Trophoblast cell (in vitro differentiated cells and primary cell): ENCODE measurements around the gene AXIN2.

Experiments
- DNase-seq, 2 donors: peaks; one replicate each; pipeline ENCODE4 v3.0.0-alpha.2; 2016
- H2AFZ ChIP-seq: 2 replicates; pipeline ENCODE4 v1.6.1; 2013; ENCODE audit warnings: low read length, moderate library complexity, mild to moderate bottlenecking; ENCODE audit not compliant: insufficient read depth, poor library complexity
- H2AK5ac ChIP-seq: 2 replicates; pipeline ENCODE4 v1.6.1; 2013; ENCODE audit warnings: mild to moderate bottlenecking, low read length
- H2BK120ac ChIP-seq: 2 replicates; pipeline ENCODE4 v1.6.1; 2013; ENCODE audit warnings: low read length, mild to moderate bottlenecking, moderate library complexity; ENCODE audit not compliant: insufficient read depth, poor library complexity
- H2BK12ac ChIP-seq: 2 replicates; pipeline ENCODE4 v1.6.1; 2013; ENCODE audit warnings: mild to moderate bottlenecking, low read length, moderate library complexity
- H2BK5ac ChIP-seq: 2 replicates; pipeline ENCODE4 v1.6.1; 2013; ENCODE audit warnings: low read length, low read depth, moderate library complexity, mild to moderate bottlenecking; ENCODE audit not compliant: poor library complexity
- H3K14ac ChIP-seq: 2 replicates; pipeline ENCODE4 v1.6.1; 2013; ENCODE audit warnings: mild to moderate bottlenecking, low read length
- H3K18ac ChIP-seq: 2 replicates; pipeline ENCODE4 v1.6.1; 2013; ENCODE audit warnings: mild to moderate bottlenecking, low read length
- H3K23ac ChIP-seq: 2 replicates; pipeline ENCODE4 v1.6.1; 2013; ENCODE audit warnings: low read length
- H3K27ac ChIP-seq: 2 replicates; pipeline ENCODE4 v1.5.1; 2013; ENCODE audit warnings: low read depth, mild to moderate bottlenecking, inconsistent platforms, low read length, moderate library complexity
- H3K27me3 ChIP-seq: 2 replicates; pipeline ENCODE4 v1.6.1; 2013; ENCODE audit warnings: inconsistent platforms, mild to moderate bottlenecking, low read length, moderate library complexity; ENCODE audit not compliant: insufficient read depth
- H3K36me3 ChIP-seq, 2 experiments: 1 replicate in 1 of 2; 2 replicates in 1 of 2; pipeline ENCODE4 v1.6.1; 2013; ENCODE audit warnings: low read length in 2 of 2, mild to moderate bottlenecking in 2 of 2, moderate library complexity in 1 of 2; ENCODE audit not compliant: insufficient read depth in 2 of 2, control insufficient read depth in 1 of 2
- H3K4ac ChIP-seq: 2 replicates; pipeline ENCODE4 v1.6.1; 2013; ENCODE audit warnings: low read depth, mild to moderate bottlenecking, low read length, moderate library complexity
- H3K4me1 ChIP-seq, 2 experiments: 1 replicate in 1 of 2; 2 replicates in 1 of 2; pipeline ENCODE4 v1.6.1; 2013; ENCODE audit warnings: low read length in 2 of 2, mild to moderate bottlenecking in 2 of 2, moderate library complexity in 1 of 2; ENCODE audit not compliant: insufficient read depth in 2 of 2, control insufficient read depth in 1 of 2
- H3K4me2 ChIP-seq: 2 replicates; pipeline ENCODE4 v1.6.1; 2013; ENCODE audit warnings: inconsistent platforms, mild to moderate bottlenecking, low read length, moderate library complexity
- H3K4me3 ChIP-seq: 2 replicates; pipeline ENCODE4 v1.5.1; 2013; ENCODE audit warnings: mild to moderate bottlenecking, low read depth, low read length, inconsistent platforms
- H3K79me1 ChIP-seq: one replicate; pipeline ENCODE4 v1.6.1; 2013; ENCODE audit warnings: low read length
- H3K79me2 ChIP-seq: 2 replicates; pipeline ENCODE4 v1.6.1; 2013; ENCODE audit warnings: low read length, mild to moderate bottlenecking; ENCODE audit not compliant: control insufficient read depth, insufficient read depth, poor library complexity
- H3K9ac ChIP-seq: 2 replicates; pipeline ENCODE4 v1.6.1; 2013; ENCODE audit warnings: mild to moderate bottlenecking, low read length
- H3K9me3 ChIP-seq: 2 replicates; pipeline ENCODE4 v1.6.1; 2013; ENCODE audit warnings: low read depth, mild to moderate bottlenecking, control low read depth, inconsistent platforms, low read length; ENCODE audit not compliant: insufficient read depth
- H4K12ac ChIP-seq: 2 replicates; pipeline ENCODE4 v1.6.1; 2013; ENCODE audit warnings: low read depth, mild to moderate bottlenecking, low read length, moderate library complexity
- H4K8ac ChIP-seq: 2 replicates; pipeline ENCODE4 v1.6.1; 2013; ENCODE audit warnings: low read depth, mild to moderate bottlenecking, low read length, moderate library complexity
- H4K91ac ChIP-seq: one replicate; pipeline ENCODE4 v1.6.1; 2013; ENCODE audit warnings: low read depth, mild to moderate bottlenecking, low read length, moderate library complexity
- WGBS: extraction: QIAGEN DNeasy Blood & Tissue Kit; methylation state at CpG from one replicate; pipeline ENCODE4 v1.1.7; 2013; ENCODE audit warnings: missing lambda C conversion rate; ENCODE audit not compliant: insufficient read length, insufficient coverage; ENCODE audit errors: extremely low coverage; 5-methylcytosine and 5-hydroxymethylcytosine counted together

The AXIN2 gene

DNA sequence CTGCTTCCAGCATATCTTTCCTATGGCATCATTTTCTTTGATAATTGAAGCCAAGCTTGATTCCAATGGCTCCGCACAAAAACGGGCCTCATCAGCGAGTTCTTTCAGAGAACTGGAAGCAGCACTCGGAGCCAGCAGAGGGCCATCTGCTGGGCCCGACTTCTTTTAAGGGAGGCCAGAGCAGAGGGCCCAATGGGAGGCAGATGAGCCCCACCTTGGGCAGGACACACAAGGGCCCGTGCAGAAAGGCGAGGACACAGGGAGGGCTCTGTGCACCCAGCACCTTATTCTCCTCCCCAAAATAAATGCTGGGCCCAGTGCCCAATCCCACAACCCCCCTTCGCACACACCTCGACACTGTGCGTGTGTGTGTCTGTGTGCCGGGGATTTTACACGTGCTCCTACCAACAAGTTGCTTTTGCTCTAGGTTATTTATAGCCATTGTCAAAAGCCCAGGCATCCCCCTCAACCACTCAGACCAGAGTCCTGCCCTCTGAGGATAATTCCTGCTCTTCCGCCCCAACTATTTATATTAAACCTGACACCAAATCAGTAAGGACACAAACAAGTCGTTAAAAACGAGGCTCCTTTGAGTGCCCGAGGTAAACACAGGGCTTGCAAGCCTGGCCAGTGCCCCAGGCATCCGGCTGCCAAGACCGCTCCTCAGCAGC lies 6.8 kb downstream of the AXIN2 start:
- Histone ChIP-seq H2BK120ac (no peak overlapping the region), H4K8ac (no peak overlapping the region), H3K4ac (peak overlapping the region; percentile 16), H3K23ac (no peak overlapping the region), H3K14ac (peak overlapping the region; percentile 1), H3K27ac (no peak overlapping the region), H4K12ac (no peak overlapping the region), H3K9me3 (no peaks in the 10 kb centered on the region), H3K79me2 (peaks cover 4% of the 10 kb centered on the region), H3K4me1 (peaks cover 21 to 31% of the 10 kb centered on the region in 2 experiments), H3K4me2 (no peak overlapping the region), H2BK5ac (no peak overlapping the region), H2AK5ac (no peak overlapping the region), H3K4me3 (no peak overlapping the region), H3K9ac (no peak overlapping the region), H3K18ac (no peak overlapping the region), H3K36me3 (peaks cover 14 to 20% of the 10 kb centered on the region in 2 experiments), H4K91ac (no peak overlapping the region), H2AFZ (no peak overlapping the region), H3K27me3 (no peaks in the 10 kb centered on the region), H2BK12ac (no peak overlapping the region), H3K79me1 (peaks cover 4% of the 10 kb centered on the region)
- DNase-seq = no peak
- no CpG with 5 or more reads among the region's 18 CpGs for WGBS

DNA sequence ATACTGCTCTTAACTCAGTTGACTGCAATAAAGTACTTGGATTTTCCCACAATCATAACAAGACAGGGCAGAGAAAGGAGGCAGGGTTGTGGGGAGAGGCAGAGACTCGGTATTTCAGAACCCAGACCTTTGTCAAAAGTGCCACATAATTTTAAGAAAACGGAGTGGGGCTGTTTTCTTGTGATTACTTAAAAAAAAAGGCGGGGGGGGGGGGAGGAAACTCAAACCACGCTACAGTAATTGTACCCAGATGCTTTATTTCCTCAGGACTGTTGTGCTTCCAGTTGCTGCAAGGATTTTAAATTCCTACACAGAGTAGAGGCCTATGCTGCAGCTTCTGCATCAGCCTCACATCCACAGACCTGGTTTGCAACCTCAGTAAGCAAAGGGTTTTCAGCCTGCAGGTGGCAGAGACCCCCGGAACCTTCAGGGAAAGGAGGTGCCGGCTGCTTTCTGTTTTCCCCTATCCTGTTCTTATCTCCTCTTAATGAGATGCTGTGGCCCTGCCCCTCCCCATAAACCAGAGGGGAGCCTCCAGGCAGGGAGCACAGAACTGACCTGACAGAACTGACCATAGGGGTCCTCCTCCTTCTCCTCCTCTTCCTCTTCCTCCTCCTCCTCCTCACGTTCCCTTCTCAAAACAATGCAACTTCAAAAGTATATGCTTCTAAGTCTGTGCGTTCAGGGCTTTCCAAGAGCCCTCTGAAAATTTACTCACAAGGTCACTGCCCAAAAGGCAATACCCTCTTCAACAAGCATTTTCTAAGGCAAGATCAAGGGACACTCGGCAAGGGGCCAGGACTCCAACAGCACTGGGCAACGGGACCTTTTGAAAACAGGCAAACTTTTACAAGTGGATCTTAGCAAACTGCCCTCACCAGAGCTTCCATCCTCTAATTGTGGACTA lies 7.5 kb downstream of the AXIN2 start:
- no CpG with 5 or more reads among the region's 10 CpGs for WGBS
- no peak overlapping the region for H4K12ac ChIP-seq
- H3K9me3 ChIP-seq = no peaks in the 10 kb centered on the region
- H2AK5ac ChIP-seq = no peak overlapping the region
- peak overlapping the region; percentile 34 for H3K4ac ChIP-seq
- H2BK120ac ChIP-seq = no peak overlapping the region
- H4K91ac ChIP-seq = no peak overlapping the region
- peaks cover 2% of the 10 kb centered on the region for H3K79me2 ChIP-seq
- H3K4me1 ChIP-seq = peaks cover 21 to 27% of the 10 kb centered on the region in 2 experiments
- H3K4me2 ChIP-seq = no peak overlapping the region
- H3K27ac ChIP-seq = no peak overlapping the region
- no peak for DNase-seq
- no peak overlapping the region for H3K23ac ChIP-seq
- no peak overlapping the region for H3K9ac ChIP-seq
- H3K36me3 ChIP-seq = peaks cover 17 to 24% of the 10 kb centered on the region in 2 experiments
- H2AFZ ChIP-seq = no peak overlapping the region
- H3K18ac ChIP-seq = no peak overlapping the region
- no peak overlapping the region for H3K14ac ChIP-seq
- no peak overlapping the region for H3K4me3 ChIP-seq
- no peaks in the 10 kb centered on the region for H3K27me3 ChIP-seq
- H4K8ac ChIP-seq = no peak overlapping the region
- no peak overlapping the region for H2BK12ac ChIP-seq
- no peaks in the 10 kb centered on the region for H3K79me1 ChIP-seq
- H2BK5ac ChIP-seq = no peak overlapping the region

DNA sequence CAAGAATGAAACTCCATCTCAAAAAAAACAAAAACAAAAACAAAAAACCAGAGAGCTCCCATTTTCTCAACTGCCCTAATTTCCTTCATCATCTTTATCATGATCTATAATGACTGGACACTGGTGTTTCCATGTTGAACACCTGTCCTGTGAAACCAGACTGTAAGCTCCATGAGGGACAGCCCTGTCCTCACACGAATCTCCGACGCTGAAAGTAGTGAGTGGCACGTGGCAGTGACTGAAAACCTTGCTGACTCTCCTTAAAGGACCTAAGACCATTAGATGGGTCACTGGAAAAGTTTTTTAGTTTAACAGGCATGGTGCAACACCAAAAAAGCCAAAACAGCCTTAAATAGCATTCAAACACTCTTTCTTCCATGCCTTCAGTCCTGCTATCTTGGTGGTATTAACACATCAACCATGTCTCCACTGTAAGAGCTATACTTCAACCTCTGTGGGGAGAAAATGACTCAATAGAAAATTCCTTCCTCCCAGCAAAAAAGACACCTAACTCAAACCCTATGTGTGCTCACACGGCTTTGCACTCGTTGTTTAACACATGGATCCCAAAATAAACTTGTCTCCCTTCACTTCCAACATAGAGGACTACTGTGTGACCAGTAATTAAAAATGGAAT lies 8.3 kb downstream of the AXIN2 start:
- no peak overlapping the region for H4K8ac ChIP-seq
- no peak overlapping the region for H2BK120ac ChIP-seq
- no peak overlapping the region for H3K14ac ChIP-seq
- peaks cover 21 to 24% of the 10 kb centered on the region in 2 experiments for H3K4me1 ChIP-seq
- H2BK12ac ChIP-seq = no peak overlapping the region
- H3K4me2 ChIP-seq = no peak overlapping the region
- no peak overlapping the region for H2AK5ac ChIP-seq
- H3K9me3 ChIP-seq = no peaks in the 10 kb centered on the region
- H3K18ac ChIP-seq = no peak overlapping the region
- H4K91ac ChIP-seq = no peak overlapping the region
- no peaks in the 10 kb centered on the region for H3K27me3 ChIP-seq
- H3K36me3 ChIP-seq = peaks cover 15 to 25% of the 10 kb centered on the region in 2 experiments
- no peak overlapping the region for H2BK5ac ChIP-seq
- H3K23ac ChIP-seq = no peak overlapping the region
- H3K9ac ChIP-seq = no peak overlapping the region
- no peak overlapping the region for H3K4ac ChIP-seq
- H4K12ac ChIP-seq = no peak overlapping the region
- no peak overlapping the region for H2AFZ ChIP-seq
- DNase-seq = peak in 1 of 2 donors; percentile 45
- H3K4me3 ChIP-seq = no peak overlapping the region
- no peaks in the 10 kb centered on the region for H3K79me1 ChIP-seq
- H3K79me2 ChIP-seq = no peaks in the 10 kb centered on the region
- no CpG with 5 or more reads among the region's 6 CpGs for WGBS
- no peak overlapping the region for H3K27ac ChIP-seq

GRCh38 chr17:65552214-65552613 lies 9.2 kb downstream of the AXIN2 start:
- Histone ChIP-seq H3K27me3 (no peaks in the 10 kb centered on the region), H2BK120ac (no peak overlapping the region), H3K4me1 (peaks cover 21 to 24% of the 10 kb centered on the region in 2 experiments), H3K79me1 (no peaks in the 10 kb centered on the region), H2AFZ (no peak overlapping the region), H3K27ac (no peak overlapping the region), H4K12ac (no peak overlapping the region), H3K9ac (no peak overlapping the region), H2AK5ac (no peak overlapping the region), H3K14ac (no peak overlapping the region), H3K23ac (no peak overlapping the region), H2BK12ac (no peak overlapping the region), H2BK5ac (no peak overlapping the region), H3K4me3 (no peak overlapping the region), H3K4ac (peak overlapping the region; percentile 31), H3K9me3 (no peaks in the 10 kb centered on the region), H3K79me2 (no peaks in the 10 kb centered on the region), H3K36me3 (peaks cover 10 to 17% of the 10 kb centered on the region in 2 experiments), H3K4me2 (no peak overlapping the region), H4K91ac (no peak overlapping the region), H4K8ac (no peak overlapping the region), H3K18ac (peak overlapping the region; percentile 43)
- WGBS = no CpG with 5 or more reads among the region's 4 CpGs
- DNase-seq = no peak
